Omental fat pad (tissue), 4 donors: ENCODE measurements around the gene P4HA2. TPM values are rescaled to one million over a fixed set of nuclear protein-coding genes. Genes with fewer than 3 reads are reported as not detected.

Experiments used
- ATAC-seq: fragments of 150-250 bp; one replicate; pipeline ENCODE4 v1.9.1; 2016; ENCODE audit warnings: mild to moderate bottlenecking, moderate library complexity; ENCODE audit not compliant: low FRiP score
- DNase-seq: peaks from one replicate; pipeline ENCODE4 v3.0.0-alpha.2; 2019; ENCODE audit warnings: low spot score
- CTCF ChIP-seq, 3 donors: fragments of 450-650 bp; IDR thresholded peaks; one replicate each; pipeline ENCODE4 v1.5.1; 2016 to 2017; ENCODE audit warnings: antibody characterized with exemption in 3 of 3, mild to moderate bottlenecking in 3 of 3, moderate library complexity in 2 of 3
- total RNA-seq, 4 donors: library from RNA; depleted of rRNA; stranded (reverse); fragments of >200 nt; gene quantifications; one replicate each; pipeline ENCODE4 v1.1.0, GENCODE V29; 2016

The P4HA2 gene
- total RNA-seq, 4 donors from 2014 or later: 15.8 to 37.7 (median 25.6) TPM

- TF ChIP-seq CTCF (IDR thresholded peaks at IDR 0.05): no peak
- ATAC-seq: no peak
- no peak for DNase-seq
These were observed 5.0 kb downstream of the P4HA2 start for GRCh38 chr5:132222649-132223038.

DNA sequence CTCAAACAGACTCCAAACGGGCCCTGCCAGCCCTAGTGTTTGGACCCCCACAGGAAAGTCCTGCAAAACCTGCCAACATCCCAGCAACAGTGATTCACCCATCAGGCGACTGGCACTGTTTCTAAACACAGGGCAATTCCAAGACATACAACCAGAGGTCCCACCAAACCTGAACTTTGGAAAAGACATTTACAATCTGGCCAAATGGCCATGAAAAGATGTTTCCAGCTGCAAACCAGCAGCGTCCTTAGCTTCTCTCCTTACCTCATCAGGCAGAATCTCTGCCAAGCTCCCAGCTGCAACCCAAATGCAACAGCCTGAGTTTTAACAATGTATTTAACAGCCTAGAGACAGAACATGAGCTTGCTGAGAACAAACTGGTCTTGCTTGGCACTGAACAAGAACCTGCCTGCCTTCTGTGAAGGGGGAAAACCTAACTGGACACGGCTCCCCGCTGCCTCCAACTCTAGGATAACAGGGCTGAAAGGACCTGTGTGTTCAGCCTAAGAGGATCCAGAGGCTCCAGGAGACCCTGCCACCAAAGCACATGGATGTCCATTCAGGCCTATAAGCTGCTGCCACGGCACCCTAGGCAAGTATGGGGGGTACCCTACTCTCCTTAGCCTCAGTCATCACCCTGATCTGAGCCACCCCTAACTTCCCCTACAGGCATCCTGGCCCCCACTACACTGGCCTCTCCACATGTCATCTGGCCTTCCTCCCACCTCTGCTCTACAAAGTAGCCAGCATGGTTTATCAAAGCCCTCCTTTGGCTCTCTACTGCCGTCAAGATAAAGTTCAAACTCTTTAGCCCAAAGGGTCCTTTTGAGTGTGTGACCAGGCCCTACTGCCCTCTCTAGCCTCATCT lies 5.6 kb downstream of the P4HA2 start:
- no peak for TF ChIP-seq CTCF (IDR thresholded peaks at IDR 0.05)
- no peak for DNase-seq
- no peak for ATAC-seq

GRCh38 chr5:132220491-132220890 lies 7.2 kb downstream of the P4HA2 start:
- ATAC-seq (peak; percentile 17), DNase-seq (no peak)
- TF ChIP-seq CTCF (IDR thresholded peaks at IDR 0.05): no peak

GRCh38 chr5:132219981-132220380 lies 7.7 kb downstream of the P4HA2 start:
- TF ChIP-seq CTCF (IDR thresholded peaks at IDR 0.05): no peak
- DNase-seq: no peak
- no peak for ATAC-seq

- no peak for ATAC-seq
- DNase-seq: no peak
- no peak for TF ChIP-seq CTCF (IDR thresholded peaks at IDR 0.05)
These were observed 8.2 kb downstream of the P4HA2 start for GRCh38 chr5:132219289-132219970.

DNA sequence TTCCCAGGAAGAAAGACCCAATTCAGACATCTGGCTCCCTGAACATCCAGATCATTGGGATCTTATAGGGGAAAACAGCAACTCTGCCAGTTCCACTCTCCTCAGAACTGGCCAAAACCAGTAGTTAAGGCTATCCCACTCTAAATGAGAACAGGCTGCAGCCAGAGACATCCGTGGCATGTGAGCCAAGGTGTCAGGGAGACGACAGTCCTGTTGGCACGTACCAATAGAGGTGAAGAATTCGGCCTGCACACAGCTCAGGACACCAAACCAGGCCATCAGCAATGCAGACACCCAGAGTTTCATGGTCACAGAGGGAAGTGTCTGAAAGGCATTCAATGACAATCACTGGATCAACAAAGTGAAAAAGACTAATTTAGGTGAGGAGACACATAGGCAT lies 9.3 kb downstream of the P4HA2 start:
- ATAC-seq (no peak), DNase-seq (no peak)
- TF ChIP-seq CTCF (IDR thresholded peaks at IDR 0.05): no peak
